ENCODE data around the gene NBAS. TPM values are rescaled to one million over a fixed set of nuclear protein-coding genes. Genes with fewer than 3 reads are reported as not detected.
"Not testable (repeated sequence)": the region's sequence is repeated elsewhere in the genome, so short reads cannot be mapped to it uniquely, and the experiment has no call there.

The NBAS gene
- total RNA-seq, 1 donor from 2014 or later: 29.7 TPM

DNA sequence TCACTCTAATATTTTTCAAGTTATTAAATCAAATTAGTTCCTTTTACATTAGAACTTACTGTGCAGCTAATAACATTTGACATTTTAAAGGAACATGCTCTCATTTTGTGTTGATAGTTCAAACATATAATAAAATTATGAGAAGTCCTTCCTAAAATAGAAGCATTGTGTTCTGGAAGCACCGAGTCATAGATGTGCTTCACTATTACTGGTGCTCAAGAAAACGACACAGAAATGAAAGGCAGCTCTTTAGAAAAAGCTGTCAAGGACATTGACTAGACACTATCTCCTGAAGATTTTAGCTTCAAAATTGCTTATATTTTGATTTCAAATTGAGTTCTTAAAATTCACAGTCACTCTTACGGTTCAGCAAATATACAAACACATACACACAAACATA is 338.3 kb downstream of the NBAS start:
- DNase-seq (ENCODE audit: low spot score): no peak

DNA sequence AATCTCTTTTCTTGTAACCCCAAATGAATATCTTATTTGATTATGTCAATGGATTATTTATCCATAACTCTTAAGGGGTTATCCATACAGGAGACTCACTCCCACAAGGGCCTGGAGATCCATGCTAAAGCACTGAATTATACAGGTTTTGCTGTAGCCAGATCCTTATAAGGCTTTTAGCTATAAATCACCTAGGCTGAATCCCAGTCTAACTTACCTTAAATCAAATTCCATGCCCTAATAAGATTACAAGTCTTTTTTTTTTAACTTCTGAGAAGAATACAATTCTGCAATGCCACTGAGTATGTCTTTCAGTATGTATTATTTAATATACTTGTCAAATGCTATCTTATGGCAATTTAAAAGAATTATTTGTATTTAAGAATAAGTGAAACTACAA is 340.5 kb downstream of the NBAS start:
- no peak for DNase-seq (ENCODE audit: low spot score)

GRCh38 chr2:15218423-15219086 is 342.6 kb downstream of the NBAS start:
- no peak for DNase-seq (ENCODE audit: low spot score)

DNA sequence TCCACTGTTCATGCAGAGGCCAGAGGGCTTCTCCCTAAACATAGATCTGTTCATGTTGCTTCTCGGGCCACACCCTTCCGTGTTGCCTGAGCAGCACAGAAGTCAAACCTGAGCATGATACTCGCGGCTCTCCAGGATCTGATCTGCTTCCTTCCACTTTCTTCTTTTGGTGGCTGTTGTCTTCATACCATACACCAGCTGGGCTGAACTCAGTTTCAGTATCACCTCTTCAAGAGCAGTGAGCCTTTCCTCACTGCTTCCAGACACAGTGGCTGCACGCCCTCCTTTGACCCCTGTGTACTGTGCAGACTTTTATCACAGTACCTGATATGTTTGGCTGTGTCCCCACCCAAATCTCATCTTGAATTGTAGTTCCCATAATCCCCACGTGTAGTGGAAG is 348.9 kb downstream of the NBAS start:
- DNase-seq (ENCODE audit: low spot score): no peak

DNA sequence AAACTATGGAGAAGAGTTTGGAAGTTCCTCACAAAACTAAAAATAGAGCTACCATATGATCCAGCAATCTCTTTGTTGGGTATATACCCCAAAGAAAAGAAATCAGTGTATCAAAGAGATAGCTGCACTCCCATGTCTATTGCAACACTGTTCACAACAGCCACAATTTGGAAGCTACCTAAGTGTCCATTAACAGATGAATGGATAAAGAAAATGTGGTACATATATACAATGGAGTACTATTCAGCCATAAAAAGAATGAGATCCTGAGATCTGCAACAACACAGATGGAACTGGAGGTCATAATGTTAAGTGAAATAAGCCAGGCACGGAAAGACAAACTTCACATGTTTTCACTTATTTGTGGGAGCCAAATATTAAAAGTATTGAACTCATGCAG is 350.6 kb downstream of the NBAS start:
- DNase-seq (ENCODE audit: low spot score): not testable (repeated sequence)

DNA sequence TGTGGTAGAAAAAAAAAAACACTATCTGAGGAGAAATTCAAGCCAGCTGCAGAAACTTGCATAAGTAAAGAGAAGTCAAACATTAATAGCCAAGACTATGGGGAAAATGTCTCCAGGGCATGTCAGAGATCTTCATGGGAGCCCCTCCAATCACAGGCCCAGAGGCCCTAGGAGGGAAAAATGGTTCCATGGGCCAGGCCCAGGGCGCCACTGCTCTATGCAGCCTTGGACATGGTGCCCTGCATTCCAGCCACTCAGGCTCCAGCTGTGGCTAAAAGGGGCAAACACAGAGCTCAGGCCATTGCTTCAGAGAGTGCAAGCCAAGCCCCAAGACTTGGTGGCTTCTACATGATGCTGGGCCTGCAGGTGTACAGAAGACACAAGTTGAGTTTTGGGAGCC is 354.7 kb downstream of the NBAS start:
- no peak for DNase-seq (ENCODE audit: low spot score)

GRCh38 chr2:15205562-15205961 is 355.6 kb downstream of the NBAS start:
- DNase-seq (ENCODE audit: low spot score): no peak

DNA sequence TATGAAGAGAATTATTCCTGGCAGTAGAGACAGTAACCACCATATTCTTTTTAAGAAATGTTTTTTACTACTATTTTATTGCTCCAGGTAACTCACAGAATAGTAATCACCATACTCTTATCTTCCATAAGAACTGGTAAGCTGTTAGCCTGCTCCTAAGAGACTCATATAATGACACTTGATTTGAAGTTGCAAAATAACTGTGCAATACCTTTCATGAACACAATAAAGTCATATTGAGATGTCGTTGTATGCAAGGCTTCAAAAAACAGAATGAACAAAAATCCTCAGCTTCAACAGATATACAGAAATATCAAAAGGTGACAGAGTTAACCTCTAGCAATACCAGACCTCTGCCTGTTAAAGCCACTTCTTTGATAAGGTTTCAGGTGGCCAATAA is 360.1 kb downstream of the NBAS start:
- no peak for DNase-seq (ENCODE audit: low spot score)

- DNase-seq (ENCODE audit: low spot score): no peak
Observed at GRCh38 chr2:15200581-15200980, 360.6 kb downstream of the NBAS start.

DNA sequence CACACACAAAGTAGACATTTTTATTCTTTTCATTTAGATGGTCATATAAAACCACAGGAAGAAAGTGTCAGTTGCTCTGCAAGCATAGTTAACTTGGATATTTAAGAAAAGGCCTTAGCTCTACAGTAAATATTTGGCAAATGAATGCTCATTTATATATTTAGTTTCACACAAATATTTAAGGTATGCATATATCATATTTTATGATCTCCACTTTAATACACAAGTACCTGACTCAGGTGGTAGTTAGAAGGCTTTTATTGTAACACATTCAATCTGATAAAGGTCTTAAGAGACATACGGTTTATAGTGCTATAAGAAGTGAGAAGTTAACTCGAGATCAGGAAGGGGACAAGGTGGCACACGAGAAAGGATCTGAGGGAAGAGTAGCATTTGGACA is 363.1 kb downstream of the NBAS start:
- DNase-seq (ENCODE audit: low spot score): no peak

- DNase-seq (ENCODE audit: low spot score): no peak
Observed at GRCh38 chr2:15195813-15196212, 365.3 kb downstream of the NBAS start.

GRCh38 chr2:15191789-15192188 is 369.3 kb downstream of the NBAS start:
- no peak for DNase-seq (ENCODE audit: low spot score)

DNA sequence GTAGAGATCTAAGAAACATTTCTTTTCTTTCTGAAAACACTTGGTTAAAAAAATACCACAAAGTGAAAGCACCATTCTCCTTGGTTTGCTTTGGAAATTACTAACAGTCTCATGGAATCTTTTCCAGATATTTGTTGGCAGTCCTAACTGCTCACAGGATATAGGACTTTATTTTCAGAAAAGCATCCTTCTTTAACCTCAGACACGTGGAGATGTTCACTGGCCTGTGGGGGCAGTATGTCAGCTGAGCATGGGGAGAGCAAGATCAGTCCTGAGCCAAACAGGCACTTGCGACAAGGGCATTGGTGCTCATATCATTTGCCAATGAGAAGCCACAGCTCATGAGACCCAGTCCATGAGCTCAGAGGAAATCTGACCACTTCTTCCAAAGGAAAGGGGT is 371.9 kb downstream of the NBAS start:
- no peak for DNase-seq (ENCODE audit: low spot score)

- no peak for DNase-seq (ENCODE audit: low spot score)
Observed at GRCh38 chr2:15187702-15188101, 373.4 kb downstream of the NBAS start.

- DNase-seq (ENCODE audit: low spot score): no peak
Observed at GRCh38 chr2:15186118-15186517, 375.0 kb downstream of the NBAS start.

- no peak for DNase-seq (ENCODE audit: low spot score)
Observed at GRCh38 chr2:15184491-15184890, 376.6 kb downstream of the NBAS start.

DNA sequence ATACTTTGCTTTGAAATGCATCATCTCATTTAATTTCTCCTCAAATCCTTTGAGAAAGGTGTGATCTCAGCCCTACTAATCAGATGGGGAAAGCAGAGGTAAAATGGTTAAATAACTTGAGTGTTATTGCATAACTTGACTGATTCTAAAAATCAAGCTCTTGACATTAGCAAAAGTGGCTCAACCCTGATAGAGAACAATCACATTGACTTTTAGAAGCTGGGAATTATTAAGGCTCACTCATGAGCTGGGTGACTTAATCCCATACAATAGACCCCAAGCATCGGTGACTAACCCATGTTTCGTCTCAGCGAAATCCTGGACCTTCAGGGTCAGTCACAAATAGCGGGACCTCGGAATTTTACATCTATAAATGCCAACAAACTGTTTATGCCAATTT is 378.9 kb downstream of the NBAS start:
- no peak for DNase-seq (ENCODE audit: low spot score)

GRCh38 chr2:15181092-15181745 is 379.9 kb downstream of the NBAS start:
- DNase-seq (ENCODE audit: low spot score): no peak

DNA sequence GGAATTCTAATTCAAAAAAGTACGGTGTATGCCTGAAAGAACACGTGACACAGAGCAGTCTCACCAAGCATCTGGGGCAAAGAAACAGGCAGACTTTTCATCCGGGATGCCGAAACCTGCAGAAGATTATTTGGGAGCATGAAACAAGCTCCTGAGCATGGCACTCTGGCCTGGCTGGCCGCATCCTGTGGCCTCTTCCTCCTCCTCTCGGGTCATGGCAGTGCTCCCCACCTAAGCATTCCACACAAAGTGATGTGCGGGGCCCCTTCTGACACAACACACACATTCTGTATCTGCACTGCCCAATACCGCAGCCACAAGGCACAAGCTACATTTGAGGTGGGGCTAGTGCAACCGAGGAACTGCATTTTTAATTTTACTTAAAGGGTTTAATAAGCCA is 380.8 kb downstream of the NBAS start:
- no peak for DNase-seq (ENCODE audit: low spot score)

DNA sequence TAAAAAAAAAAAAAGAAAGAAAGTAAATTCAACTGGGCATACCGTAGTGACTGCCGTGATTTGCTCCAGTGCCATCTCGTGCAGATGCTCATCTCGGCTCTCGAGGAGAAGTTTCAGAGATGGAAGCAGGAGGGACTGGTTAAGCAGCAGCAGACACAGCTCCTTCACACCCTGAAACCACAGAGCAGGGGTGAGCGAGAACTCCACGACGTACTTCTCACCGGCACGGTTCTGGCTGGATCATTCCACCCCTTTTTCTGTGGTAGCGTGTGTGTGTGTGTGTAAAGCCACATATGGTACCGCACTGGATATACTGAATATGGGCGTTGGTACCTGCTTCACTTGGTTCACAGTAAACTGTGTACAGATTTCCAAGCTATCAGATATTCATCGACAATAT is 382.2 kb downstream of the NBAS start:
- DNase-seq (ENCODE audit: low spot score): no peak

DNA sequence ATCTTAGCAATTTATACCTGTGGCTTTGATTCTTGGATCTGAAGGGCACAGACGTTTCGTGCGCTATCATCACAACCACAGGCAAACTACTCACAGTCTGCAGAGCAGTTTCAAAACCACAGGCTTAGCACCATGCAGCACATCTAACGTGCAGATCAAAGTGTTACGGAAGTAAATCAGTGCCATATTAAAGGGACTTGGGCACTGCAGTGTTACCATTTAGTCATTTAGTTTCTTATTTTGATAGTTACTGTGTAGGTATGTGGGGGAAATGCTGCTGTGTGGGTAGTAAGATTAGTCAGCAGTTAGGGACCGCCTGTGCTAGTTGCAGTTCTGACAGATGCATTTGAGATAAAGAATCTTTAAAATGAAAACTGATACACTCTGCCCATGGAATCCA is 384.0 kb downstream of the NBAS start:
- no peak for DNase-seq (ENCODE audit: low spot score)

GRCh38 chr2:15176604-15177003 is 384.5 kb downstream of the NBAS start:
- DNase-seq (ENCODE audit: low spot score): no peak

DNA sequence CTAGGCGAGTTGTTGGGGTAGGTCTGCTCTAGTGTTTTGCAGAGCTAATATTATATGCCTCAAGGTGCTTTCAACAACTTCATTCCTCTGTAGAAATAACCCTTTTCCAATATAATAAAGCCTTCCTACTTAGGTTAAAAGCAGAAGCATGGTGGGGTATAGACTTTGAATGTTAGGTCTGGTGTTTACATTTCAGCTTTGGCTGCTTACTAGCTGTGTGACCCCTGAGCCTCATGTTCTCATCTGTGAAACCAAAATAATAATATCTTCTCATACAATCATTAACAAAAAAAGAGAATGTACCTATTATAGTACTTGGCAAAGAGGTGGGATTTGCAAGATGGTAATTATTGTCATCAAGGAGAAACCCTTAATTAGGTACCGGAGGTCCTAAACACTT is 386.6 kb downstream of the NBAS start:
- no peak for DNase-seq (ENCODE audit: low spot score)

Measured in mesenteric fat pad (tissue), 1 donor.